Sigmoid colon (tissue), 4 donors: ENCODE data around the gene OXCT2.

ENCODE experiments used
- POLR2A ChIP-seq, 2 donors: fragments of 450-650 bp; IDR thresholded peaks; one replicate each; pipeline ENCODE4 v1.6.1; 2016; ENCODE audit warnings: antibody characterized with exemption in 2 of 2, mild to moderate bottlenecking in 2 of 2, moderate library complexity in 2 of 2
- POLR2AphosphoS5 ChIP-seq, 4 donors: sonication (generic); formaldehyde crosslinking; IDR thresholded peaks; one replicate each; pipeline ENCODE4 v1.6.1; 2017; ENCODE audit warnings: antibody characterized with exemption in 4 of 4
- TF ChIP-seq, protein P1 (sequence below), 4 experiments: fragments of 450-650 bp in 3 of 4; fragments of 200-600 bp in 1 of 4; IDR thresholded peaks; one replicate each; pipeline ENCODE4 v1.5.1; 2016 to 2019; ENCODE audit warnings: antibody characterized with exemption in 4 of 4, mild to moderate bottlenecking in 3 of 4, moderate library complexity in 2 of 4

DNA sequence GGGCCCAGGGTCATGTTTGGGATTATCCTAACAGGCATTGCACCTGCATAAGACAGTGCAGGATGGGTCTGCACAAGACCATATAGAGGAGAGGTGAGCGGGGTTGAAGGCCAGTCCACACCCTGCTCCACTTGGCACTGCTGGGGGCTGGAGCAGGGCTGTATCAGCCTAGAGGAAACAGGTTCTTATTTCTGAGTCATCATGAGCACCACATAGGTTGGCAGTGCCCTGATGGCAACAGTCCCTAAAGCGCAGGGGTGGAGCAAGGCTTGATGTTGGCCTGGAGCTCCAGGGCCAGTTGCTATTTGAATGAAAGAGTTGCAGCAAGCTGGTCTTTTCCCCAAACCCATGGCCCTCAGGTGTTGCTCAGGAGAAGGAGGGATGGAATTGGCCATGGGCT, 47.3 kb upstream of the OXCT2 start:
- TF ChIP-seq POLR2A (IDR thresholded peaks at IDR 0.05) (no peak), POLR2AphosphoS5 (IDR thresholded peaks at IDR 0.05) (no peak)
- TF ChIP-seq, protein P1, sequence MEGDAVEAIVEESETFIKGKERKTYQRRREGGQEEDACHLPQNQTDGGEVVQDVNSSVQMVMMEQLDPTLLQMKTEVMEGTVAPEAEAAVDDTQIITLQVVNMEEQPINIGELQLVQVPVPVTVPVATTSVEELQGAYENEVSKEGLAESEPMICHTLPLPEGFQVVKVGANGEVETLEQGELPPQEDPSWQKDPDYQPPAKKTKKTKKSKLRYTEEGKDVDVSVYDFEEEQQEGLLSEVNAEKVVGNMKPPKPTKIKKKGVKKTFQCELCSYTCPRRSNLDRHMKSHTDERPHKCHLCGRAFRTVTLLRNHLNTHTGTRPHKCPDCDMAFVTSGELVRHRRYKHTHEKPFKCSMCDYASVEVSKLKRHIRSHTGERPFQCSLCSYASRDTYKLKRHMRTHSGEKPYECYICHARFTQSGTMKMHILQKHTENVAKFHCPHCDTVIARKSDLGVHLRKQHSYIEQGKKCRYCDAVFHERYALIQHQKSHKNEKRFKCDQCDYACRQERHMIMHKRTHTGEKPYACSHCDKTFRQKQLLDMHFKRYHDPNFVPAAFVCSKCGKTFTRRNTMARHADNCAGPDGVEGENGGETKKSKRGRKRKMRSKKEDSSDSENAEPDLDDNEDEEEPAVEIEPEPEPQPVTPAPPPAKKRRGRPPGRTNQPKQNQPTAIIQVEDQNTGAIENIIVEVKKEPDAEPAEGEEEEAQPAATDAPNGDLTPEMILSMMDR (IDR thresholded peaks at IDR 0.05), result no peak
